ENCODE data around the gene TNNC2.

GRCh38 chr20:45850926-45851325 lies 23.8 kb upstream of the TNNC2 start:
- TF ChIP-seq RAD21 (IDR thresholded peaks at IDR 0.05; ENCODE audit: low read depth) (no peak), TEAD4 (IDR thresholded peaks at IDR 0.05) (no peak), EP300 (IDR thresholded peaks at IDR 0.05; ENCODE audit: borderline replicate concordance) (no peak), USF1 (IDR thresholded peaks at IDR 0.05) (no peak), EGR1 (IDR thresholded peaks at IDR 0.05) (no peak), YY1 (IDR thresholded peaks at IDR 0.05; ENCODE audit: low read depth) (no peak), FOXM1 (IDR thresholded peaks at IDR 0.05; ENCODE audit: borderline replicate concordance, low read depth) (no peak)
- TF ChIP-seq, protein P1, sequence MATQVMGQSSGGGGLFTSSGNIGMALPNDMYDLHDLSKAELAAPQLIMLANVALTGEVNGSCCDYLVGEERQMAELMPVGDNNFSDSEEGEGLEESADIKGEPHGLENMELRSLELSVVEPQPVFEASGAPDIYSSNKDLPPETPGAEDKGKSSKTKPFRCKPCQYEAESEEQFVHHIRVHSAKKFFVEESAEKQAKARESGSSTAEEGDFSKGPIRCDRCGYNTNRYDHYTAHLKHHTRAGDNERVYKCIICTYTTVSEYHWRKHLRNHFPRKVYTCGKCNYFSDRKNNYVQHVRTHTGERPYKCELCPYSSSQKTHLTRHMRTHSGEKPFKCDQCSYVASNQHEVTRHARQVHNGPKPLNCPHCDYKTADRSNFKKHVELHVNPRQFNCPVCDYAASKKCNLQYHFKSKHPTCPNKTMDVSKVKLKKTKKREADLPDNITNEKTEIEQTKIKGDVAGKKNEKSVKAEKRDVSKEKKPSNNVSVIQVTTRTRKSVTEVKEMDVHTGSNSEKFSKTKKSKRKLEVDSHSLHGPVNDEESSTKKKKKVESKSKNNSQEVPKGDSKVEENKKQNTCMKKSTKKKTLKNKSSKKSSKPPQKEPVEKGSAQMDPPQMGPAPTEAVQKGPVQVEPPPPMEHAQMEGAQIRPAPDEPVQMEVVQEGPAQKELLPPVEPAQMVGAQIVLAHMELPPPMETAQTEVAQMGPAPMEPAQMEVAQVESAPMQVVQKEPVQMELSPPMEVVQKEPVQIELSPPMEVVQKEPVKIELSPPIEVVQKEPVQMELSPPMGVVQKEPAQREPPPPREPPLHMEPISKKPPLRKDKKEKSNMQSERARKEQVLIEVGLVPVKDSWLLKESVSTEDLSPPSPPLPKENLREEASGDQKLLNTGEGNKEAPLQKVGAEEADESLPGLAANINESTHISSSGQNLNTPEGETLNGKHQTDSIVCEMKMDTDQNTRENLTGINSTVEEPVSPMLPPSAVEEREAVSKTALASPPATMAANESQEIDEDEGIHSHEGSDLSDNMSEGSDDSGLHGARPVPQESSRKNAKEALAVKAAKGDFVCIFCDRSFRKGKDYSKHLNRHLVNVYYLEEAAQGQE (IDR thresholded peaks at IDR 0.05; ENCODE audit: low read depth): no peak
- TF ChIP-seq, protein P2, sequence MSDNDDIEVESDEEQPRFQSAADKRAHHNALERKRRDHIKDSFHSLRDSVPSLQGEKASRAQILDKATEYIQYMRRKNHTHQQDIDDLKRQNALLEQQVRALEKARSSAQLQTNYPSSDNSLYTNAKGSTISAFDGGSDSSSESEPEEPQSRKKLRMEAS (IDR thresholded peaks at IDR 0.05): no peak

All from Ishikawa (cell line).